A673 (cell line): ENCODE data around the gene HLA-G.

Experiments
- CTCF ChIP-seq: fragments of 300-800, 200-600 bp; sonication (generic); conservative IDR thresholded peaks from 2 replicates; pipeline ENCODE4 v1.5.1; 2017; ENCODE audit warnings: low read depth, mild to moderate bottlenecking, antibody characterized with exemption, low read length, moderate library complexity, mixed read lengths
- EZH2 ChIP-seq: fragments of 200-600 bp; sonication (generic); IDR thresholded peaks from 2 replicates; pipeline ENCODE4 v1.6.1; 2017; ENCODE audit warnings: borderline replicate concordance, low read depth, mild to moderate bottlenecking, mixed read lengths, antibody characterized with exemption, low read length; ENCODE audit not compliant: poor library complexity, severe bottlenecking

- TF ChIP-seq EZH2, result no peak
- peak; percentile 60 for TF ChIP-seq CTCF
Observed at GRCh38 chr6:29792123-29793035, 35.2 kb upstream of the HLA-G start.
